ENCODE measurements around the gene RAB12.
"Not testable (repeated sequence)": the region's sequence is repeated elsewhere in the genome, so short reads cannot be mapped to it uniquely, and the experiment has no call there.

RAB12 gene, protein sequence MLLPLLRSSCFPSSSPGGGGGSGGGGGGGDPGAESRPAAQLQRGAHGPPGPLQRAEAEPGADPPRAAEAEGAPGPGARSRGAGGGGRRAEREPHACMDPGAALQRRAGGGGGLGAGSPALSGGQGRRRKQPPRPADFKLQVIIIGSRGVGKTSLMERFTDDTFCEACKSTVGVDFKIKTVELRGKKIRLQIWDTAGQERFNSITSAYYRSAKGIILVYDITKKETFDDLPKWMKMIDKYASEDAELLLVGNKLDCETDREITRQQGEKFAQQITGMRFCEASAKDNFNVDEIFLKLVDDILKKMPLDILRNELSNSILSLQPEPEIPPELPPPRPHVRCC

DNA sequence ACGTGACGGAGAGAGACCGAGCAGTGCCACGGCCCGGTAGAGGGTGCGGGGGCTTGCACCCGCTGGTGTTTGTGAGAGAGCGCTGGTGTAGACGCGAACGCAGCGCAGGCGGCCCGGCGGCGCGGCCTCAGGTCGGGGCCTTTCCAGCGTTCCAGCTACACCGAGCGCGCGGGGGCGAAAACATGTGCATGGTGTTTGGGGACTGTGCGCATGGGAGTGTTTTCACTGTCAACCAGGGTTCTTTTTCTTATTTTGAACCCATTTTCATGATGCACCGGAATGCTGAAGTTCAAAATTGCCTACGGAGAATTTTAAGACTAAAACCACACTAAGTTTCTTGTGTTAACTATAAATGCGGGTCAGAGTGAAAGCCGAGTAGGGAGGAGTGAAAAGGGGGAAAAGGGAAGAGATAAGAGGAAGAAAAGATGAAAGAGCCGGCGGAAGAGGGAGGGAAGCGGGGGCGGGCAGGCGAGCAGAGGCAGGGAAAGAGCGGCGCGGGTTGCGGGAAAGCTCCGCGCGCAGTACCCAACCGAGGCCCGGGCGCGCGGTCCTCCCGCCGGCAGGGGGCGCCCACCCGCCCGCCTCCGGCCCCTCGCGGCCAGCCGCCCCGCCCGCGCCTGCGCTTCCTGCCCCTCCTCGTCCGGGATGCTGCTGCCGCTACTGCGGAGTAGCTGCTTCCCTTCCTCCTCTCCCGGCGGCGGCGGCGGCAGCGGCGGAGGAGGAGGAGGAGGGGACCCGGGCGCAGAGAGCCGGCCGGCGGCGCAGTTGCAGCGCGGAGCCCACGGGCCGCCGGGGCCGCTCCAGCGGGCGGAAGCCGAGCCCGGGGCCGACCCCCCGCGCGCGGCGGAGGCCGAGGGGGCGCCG is at the start of gene RAB12:
Gene RAB12 (plus strand): TSS at position 643 of the 864 bp plus-strand sequence. CDS start 3 bp downstream, at position 646.
- peak; percentile 90 for DNase-seq

DNA sequence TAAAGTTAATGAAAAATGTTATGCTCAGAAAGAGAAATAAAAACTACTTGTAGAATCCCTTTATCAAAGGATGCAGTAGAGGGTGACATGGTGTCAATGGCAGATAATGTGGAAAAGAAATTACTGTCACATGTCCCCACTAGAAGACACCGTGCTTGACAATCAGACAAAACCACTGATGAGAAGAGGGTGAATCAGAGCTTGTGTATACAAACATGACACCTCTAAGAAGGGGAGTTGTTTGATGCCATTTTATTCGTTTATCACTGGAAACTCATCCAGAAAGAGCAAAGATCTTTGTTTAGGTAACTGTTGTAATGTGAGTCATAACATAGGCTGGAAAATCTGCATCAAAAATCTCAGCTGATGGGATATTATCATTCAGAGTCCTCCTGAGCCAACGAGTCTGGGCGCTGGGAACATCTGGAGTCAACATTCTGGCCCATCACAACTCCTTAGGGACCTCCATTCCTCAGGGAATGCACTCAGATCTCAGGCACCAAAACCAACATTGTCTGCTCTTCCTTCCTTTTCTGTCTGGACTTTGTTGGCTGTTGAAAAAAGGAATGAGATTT is 49.5 kb upstream of the RAB12 start:
- DNase-seq = no peak

DNA sequence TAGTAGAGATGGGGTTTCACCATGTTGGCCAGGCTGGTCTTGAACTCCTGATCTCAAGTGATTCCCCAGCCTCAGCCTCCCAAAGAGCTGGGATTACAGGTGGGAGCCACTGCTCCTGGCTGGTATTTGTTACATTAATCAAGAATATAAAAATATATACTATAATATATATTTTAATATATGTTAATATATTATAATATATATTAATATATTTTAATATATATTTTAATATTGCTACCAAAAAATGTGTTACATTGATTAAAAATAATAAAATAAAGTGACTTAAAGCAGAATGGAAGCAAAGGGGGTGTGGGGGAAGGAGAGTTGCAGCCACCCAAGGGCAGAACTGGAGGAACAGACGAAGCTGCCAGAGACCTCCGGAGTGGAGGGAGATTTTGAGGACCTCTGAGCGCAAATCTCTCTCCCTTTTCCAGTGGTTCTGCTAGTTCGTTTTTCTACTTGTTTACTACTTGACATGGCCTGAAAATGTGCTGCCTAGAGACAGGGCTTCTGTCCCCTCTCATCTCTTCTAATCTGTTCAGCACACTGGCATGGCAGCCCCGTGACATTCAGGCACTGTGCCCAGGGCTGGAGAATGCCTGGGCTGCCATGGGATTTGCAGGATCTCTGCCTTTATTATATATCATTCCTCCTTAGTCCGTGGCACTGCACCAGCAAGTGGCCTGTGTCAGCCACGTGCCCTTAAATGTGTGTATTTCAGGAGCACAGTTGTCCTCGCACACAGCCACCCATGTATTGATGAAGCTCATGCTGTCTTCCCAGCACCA is 47.9 kb upstream of the RAB12 start:
- no peak for DNase-seq

DNA sequence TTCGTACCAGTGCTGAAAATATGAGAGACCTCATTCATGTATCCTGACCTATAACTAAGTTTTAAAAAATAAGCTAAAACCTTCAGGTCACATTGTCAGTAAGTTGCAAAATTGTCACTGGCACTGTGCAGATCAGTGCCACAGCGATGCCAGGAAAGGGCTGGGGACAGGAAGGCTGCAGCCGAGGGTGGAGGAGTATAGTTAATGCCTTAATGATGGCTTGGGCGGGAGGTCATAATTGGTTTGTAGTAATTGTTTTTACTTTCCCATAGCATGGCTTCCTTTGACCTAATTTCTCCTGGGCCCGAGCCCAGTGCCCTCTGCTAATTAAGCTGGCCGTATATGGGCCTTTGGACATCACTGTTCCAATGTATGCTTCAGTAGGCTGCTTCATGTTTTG is 47.2 kb upstream of the RAB12 start:
- DNase-seq = no peak

DNA sequence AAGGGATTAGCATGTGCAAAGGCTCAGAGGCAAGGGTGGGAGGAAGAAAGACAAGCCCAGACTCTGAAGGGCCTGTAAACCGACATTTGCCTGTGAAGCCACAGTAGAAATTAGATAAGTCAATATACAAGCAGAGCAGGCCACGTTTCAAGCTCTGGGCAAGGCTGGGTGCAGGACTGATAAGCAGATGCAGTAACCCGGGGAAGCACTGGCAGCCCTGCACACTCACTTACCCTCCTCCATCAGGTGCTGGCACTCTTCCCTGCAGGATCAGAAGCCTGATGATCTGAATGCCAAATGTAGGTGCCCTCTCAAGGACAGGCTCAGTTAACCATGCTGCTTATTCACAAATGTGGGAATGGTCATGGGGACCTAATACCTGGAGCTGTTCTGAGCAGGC is 46.3 kb upstream of the RAB12 start:
- DNase-seq = no peak

DNA sequence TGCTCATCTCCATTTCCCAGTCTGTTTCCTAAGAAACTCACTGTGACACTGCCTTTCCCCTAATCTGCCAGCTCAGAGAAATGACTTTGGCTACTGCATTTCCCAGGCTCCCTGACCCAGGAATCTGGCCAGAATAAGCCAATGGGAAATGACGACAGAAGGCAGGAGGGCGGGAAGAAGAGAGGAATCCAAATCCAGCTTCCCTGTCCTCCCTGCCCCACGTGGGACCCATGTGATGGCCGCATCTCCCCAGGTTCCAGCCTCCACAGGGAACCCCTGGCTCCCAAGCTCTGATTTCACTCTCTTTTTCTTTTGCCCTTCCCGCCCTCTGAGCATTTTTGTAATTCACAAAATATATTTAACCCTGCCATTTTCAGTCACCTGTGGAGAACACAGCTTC is 37.8 kb upstream of the RAB12 start:
- no peak for DNase-seq

DNA sequence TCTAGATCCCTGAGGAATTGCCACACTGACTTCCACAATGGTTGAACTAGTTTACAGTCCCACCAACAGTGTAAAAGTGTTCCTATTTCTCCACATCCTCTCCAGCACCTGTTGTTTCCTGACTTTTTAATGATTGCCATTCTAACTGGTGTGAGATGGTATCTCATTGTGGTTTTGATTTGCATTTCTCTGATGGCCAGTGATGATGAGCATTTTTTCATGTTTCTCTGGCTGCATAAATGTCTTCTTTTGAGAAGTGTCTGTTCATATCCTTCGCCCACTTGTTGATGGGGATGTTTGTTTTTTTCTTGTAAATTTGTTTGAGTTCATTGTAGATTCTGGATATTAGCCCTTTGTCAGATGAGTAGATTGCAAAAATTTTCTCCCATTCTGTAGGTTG is 35.5 kb upstream of the RAB12 start:
- not testable (repeated sequence) for DNase-seq

DNA sequence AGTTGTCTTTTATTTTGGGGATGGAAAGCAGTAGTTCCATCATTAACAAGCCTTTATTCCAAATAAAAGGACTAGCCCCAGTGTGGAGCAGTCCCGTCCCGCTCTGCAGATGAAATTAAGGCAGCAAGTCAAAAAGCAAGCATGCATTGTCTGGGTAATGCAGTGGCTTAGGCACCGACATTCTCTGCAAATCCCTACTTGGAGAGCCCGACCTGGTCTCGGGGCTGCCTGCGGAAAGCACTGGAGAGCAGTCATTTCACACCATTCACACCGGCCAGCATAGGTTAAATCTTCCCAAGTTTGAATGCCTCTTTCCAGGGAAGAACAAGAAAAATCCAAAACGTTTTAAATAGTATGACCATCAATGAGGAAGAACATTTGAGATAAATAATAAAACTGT is 24.4 kb upstream of the RAB12 start:
- DNase-seq = no peak

DNA sequence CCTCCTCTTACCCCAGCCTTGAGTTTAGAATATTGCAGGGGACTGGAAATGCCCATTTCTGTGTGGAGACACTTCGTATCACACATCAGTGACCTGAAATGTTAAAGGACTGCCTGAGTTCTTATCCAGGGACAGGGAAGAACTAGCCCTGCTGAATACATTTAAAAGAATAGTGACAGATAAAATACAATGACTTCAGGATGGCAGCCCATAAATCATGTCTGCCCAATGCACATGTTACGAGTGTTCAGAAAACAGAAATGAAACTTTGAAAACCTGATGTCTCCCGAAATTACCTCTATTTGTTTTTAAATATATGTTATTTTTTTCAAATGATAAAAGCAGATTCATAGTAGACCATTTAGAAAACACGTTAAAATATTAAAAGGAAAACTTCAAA is 22.3 kb upstream of the RAB12 start:
- DNase-seq = no peak

DNA sequence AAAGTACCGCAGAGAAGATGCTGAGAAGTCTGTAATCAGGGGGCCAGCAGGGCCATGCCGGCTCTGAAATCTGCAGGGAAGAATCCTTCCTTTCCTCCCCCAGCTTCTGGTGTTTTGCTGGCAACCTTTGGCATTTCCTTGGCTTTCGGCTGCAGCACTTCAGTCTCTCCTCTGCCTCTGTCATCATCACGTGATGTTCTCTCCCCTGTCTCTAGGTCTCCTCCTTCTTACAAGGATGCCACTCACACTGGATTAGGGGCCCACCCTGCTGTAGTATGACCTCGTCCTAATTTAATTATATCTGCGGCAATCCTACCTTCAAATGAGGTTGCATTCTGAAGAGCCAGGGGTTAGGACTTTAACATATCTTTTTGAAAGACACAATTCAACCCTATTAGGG is 13.8 kb upstream of the RAB12 start:
- DNase-seq = no peak

DNA sequence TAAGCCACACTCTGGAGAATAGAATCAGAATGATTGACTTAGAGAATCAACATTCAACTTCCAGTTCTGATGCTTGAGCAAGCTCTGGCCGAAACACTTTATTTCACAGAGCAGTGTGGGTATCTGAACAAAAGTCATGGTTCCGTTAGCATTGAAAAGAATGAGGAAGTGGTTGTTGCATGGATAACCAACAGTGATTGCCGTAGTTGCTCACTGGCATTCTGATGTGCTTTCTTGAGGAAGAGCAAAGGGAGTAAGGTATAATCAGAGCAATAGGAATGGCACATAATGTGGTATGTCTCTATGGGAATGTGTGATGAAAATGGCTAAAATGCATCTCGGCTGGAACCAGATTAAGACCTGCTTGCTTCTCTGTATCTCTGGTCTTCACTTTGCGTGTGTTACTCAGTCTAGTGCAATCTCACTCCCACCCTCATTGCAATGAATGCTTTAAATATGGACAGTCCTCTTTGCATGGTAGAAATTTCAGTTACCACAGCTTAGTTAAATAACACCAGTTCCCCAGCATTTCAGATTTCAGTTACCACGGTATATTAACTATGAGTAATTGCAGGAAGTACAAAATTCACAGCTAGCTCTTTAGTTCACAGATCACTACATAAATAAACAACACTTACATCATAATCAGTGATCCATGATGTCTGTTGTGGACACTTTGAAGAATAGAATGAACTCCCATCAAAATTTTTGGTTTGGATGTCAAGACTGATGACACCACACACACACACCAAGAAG is 7.8 kb upstream of the RAB12 start:
- no peak for DNase-seq

DNA sequence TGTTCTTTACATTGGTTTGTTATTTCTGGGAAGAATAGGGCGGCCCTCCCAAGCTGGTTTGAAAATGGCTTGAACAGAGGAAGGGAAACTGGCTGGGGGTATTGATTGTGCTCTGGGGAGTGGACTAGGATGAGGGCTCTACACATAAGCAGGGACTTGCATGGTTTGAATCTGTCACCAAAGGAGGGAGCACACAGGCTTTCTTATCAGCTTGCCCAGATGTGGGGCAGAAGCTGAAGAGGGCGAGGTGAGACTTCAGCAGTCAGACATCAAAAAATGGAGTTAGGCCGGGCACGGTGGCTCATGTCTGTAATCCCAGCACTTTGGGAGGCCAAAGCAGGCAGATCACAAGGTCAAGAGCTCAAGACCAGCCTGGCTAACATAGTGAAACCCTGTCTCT is 7.2 kb upstream of the RAB12 start:
- no peak for DNase-seq

DNA sequence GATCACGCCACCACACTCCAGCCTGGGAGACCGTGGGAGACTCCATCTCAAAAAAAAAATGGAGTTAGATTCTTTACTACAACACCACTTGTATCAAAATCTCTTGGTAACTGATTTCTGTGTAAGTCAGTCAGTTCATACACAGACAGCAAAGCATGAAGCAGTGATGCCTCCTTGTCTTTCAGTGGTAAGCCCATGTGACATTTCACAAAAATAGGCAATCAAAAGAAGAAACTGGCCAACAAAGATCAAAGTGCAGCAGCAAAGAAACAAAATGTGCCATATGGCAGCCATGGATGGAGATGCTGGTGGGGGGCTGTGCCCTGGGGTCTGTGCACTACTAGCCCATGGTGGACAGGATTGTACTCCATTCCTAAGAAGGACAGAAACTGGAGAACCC is 6.7 kb upstream of the RAB12 start:
- no peak for DNase-seq

DNA sequence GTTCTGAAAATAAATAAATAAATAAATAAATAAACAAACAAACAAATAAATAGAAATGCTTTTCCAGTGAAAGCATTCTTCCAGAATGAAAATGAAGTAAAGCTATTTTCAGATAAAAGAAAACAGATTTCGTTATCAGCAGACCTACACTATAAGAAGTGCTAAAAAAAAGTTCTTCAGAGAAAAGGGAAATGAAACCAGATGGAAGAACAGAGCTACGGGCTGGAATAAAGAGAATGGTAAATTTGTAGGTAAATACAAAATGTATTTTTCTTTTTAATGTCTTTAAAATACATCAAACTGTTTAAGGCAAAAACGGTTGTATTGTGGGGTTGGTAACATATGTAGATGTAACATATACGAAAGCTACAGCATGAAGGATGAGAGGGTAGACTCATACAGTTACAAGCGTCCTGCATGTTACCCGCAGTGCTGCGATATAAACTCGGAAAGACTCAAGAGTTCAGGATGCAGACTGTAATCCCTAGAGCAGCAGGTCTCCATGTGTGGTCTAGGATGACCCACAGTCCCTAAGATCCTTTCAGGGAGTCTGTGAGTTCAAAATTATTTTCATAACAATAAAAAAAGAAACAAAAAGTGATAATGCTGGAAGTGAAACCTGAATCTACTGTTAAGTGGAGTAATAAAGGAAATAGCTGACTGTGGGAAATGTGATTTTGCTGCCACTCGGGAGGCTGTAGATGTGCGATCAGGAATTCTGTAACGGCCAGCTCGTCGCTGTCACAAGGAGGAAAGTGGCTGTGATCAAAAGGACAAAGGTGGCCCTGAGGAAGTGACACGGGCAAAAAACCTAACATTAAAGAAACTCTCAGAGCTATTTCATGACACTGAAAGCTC is 5.3 kb upstream of the RAB12 start:
- DNase-seq = no peak

DNA sequence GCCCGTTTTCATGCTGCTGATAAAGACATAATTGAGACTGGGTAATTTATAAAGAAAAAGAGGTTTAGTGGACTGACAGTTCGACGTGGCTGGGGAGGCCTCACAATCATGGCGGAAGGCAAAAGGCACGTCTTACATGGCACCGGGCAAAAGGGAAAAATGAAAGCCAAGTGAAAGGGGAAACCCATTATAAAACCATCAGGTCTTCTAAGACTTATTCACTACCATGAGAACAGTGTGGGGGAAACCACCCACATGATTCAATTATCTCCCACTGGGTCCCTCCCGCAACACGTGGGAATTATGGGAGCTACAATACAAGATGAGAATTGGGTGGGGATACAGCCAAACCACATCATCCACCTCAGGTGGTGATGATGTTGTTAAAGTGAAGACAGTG is 3.3 kb upstream of the RAB12 start:
- no peak for DNase-seq

DNA sequence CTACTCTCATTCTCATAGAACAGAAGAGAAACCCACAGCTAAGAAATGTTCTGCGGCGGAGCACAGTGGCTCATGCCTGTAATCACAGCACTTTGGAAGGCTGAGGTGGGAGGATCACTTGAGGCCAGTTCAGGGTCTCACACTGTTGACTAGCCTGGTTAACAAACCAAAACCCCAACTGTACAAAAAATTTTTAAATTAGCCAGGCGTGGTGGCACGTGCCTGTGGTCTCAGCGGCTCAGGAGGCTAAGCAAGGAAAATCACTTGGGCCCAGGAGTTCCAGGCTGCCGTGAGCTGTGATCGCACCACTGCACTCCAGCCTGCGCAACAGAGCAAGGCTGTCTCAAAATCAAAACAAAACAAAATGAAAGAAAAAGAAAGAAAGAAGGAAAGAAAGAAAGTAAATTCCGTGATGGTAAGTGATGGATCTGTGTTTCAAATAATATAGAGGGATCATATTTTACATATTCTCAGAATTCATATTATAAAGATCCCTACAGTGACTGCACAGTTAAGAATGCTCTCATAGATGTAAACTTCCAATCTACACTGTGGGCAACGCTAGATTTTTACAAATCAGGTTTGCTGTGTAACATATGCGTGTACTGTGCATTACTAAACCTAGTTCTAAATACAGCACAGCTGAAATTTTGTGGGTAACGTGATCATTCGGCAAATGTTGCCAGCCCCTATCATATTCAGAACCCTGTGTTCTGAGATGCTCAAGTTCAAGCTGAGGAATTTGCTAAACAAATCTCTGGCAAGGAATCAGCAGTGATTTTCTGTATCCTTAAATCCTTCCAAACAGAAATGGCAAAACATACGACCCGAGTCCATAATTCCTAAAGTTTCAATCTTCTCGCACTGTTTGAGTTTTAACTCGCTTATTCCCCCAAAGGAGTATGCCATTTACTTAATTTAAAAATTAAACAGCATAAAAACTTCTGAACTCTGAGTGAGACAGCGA is 1.2 kb upstream of the RAB12 start:
- no peak for DNase-seq

DNA sequence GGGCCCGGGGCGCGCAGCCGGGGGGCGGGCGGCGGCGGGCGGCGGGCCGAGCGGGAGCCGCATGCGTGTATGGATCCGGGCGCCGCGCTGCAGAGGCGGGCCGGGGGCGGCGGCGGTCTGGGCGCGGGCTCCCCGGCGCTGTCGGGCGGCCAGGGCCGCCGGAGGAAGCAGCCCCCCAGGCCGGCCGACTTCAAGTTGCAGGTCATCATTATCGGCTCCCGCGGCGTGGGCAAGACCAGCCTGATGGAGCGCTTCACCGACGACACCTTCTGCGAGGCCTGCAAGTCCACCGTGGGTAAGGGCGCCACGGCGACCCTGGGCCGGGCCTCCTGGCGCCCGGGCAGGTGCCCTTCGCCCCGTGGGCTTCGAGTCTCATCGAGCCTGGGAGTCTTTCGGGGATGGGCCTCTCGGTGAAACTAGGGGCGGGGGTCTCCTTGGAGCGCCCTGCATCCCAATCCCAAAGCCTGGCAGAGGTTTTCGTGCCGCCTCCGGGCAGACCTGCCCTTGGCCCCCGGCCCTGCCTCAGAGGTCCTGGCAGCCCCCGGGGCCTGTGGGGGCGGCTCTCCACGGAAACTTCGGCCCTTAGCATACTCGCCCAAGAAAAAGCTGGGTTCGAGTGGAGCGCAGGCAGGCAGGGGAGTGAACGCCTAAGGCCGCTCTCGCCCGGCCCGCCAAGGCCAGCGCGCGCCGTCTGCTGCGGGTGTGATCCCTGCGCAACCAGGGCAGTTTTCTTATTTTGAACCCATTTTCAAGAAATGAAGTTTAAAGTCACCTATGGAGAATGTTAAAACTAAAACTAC is 622 bp downstream of the RAB12 start:
- peak; percentile 32 for DNase-seq

DNA sequence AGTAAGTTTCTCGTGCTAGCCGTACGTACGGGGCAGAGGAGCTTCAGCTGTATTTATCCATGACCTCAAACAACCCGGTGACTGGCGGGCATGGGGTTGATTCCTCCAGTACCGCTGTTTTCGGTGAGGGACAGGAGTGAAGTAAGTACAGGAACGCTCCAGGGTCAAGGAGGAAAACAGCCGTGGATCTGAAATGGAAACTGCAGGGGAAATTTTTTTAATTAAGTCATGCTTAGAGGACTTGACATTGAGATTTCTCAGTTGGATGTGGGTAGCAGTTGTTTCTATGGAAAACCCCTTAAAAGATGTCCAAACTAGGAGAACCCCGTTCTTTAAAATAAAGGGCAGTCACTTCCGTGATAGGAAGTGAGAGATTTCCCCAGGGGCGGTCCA is 1.2 kb downstream of the RAB12 start:
- DNase-seq = peak; percentile 28

DNA sequence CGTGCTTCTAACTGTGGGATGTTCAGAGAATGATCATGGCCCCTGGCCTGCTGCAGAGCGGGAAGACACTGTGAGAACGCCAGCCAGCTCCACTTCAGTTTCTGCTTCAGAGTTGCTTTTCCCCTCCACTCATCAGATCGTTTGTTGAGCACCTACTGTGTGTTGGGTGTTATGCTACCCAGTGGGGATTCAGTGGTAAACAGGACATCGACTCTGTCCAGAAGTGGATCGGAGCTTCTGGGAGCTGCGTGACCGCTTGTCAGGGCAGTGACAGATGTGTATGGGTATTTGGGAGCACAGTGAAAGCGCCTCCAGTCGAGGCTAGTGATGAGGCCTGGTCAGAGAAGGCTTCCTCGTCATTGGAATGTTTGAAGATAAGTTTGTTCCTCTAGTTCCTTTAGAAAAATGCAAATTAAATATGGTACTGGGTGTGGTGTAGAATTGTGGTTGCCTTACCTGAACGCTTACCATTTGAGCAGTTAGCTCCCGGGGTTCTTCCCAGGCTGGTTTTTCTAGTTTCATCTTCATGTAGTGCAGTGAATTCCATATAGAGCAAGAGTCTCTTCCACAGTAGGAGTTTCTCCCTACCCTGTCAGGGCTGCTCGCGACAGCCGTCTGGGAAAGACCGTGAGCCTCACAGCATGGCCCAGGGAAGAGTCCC is 2.8 kb downstream of the RAB12 start:
- DNase-seq = no peak

All from stimulated activated CD4-positive, alpha-beta T cell treated with anti-CD3 and anti-CD28 coated beads, Interleukin-15, amount 100 ng/mL, for 24 hours (primary cell).